ENCODE results near the gene AP1M1.

DNA sequence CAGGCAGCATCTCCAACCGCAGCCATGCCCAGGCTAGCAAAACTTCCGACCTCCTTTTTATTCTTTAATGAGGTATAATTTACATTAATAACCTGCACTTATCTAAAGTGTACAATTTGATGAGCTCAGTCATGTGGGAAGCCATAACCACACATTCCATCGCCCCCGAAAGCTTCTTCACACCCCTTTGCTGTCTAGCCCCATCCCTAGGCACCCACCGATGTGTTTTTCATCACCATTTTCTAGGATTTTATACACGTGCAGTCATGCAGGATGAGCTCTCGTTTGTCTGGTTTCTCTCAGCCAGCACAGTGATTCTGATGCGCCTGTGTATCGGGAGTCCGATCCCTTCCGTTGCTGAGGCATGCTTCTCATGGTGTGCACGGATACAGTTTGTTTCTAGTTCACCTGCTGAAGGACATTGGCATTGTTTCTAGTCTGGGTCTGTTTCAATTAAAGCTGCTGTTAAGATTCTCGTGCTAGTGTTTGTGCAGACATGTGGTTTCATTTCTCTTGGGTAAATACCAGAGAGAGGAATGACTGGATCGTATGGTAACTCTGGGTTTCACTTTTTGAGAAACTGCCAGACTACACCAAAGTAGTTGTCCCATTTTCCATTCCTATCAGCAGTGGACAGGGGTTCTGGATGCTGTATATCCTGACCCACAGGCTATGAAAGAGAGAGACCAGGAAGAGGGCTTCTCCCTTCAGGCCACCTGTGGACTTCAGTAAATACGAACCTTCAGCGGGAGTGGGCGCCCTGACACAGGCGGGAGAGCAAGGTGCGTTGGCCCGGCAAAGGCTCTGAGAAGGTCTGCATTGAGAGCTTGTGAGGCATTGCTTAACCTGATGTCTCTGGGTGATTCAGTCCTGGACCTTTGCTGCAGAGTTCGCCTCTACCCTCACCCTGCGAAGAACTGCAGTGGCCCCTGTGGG, 4.9 kb downstream of the AP1M1 start:
- TF ChIP-seq, protein P1, sequence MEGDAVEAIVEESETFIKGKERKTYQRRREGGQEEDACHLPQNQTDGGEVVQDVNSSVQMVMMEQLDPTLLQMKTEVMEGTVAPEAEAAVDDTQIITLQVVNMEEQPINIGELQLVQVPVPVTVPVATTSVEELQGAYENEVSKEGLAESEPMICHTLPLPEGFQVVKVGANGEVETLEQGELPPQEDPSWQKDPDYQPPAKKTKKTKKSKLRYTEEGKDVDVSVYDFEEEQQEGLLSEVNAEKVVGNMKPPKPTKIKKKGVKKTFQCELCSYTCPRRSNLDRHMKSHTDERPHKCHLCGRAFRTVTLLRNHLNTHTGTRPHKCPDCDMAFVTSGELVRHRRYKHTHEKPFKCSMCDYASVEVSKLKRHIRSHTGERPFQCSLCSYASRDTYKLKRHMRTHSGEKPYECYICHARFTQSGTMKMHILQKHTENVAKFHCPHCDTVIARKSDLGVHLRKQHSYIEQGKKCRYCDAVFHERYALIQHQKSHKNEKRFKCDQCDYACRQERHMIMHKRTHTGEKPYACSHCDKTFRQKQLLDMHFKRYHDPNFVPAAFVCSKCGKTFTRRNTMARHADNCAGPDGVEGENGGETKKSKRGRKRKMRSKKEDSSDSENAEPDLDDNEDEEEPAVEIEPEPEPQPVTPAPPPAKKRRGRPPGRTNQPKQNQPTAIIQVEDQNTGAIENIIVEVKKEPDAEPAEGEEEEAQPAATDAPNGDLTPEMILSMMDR (IDR thresholded peaks at IDR 0.05), result no peak
- no peak for TF ChIP-seq POLR2A (IDR thresholded peaks at IDR 0.05)

Data from heart left ventricle (tissue), 13 donors.